NK-92 treated with Interleukin-12 subunit alpha and Interleukin-12 subunit beta, amount 100 ng/mL, for 24 hours (cell line): ENCODE measurements around the gene RBM46.
"Not testable (repeated sequence)": the region's sequence is repeated elsewhere in the genome, so short reads cannot be mapped to it uniquely, and the experiment has no call there.

ENCODE experiments used
- DNase-seq: peaks from one replicate; lab custom pipeline; 2025; lab: John Stamatoyannopoulos, UW

Gene RBM46

GRCh38 chr4:154838155-154838554, 57.1 kb downstream of the RBM46 start:
- no peak for DNase-seq

GRCh38 chr4:154838694-154839093, 57.6 kb downstream of the RBM46 start:
- no peak for DNase-seq

DNA sequence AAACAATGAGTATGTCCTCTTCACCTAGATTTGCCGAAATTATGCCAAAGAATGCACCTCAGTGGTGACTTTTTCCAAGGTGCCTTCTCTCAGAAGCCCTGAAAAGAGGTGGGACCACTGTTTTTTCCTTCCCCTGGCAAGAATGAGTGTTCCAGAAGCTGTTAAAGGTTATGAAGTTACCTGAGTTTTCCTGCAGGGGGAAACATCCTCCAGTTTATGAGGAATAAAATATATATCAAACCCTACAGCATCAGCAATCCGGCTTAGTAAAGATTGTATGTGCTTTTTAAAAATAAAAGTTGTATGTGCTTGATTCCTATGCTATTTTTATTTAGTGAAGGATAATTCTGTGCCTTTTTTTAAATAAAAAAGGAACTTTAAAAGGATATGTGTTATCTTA, 73.3 kb downstream of the RBM46 start:
- DNase-seq: no peak

- DNase-seq: no peak
Observed at GRCh38 chr4:154858166-154858565, 77.1 kb downstream of the RBM46 start.

DNA sequence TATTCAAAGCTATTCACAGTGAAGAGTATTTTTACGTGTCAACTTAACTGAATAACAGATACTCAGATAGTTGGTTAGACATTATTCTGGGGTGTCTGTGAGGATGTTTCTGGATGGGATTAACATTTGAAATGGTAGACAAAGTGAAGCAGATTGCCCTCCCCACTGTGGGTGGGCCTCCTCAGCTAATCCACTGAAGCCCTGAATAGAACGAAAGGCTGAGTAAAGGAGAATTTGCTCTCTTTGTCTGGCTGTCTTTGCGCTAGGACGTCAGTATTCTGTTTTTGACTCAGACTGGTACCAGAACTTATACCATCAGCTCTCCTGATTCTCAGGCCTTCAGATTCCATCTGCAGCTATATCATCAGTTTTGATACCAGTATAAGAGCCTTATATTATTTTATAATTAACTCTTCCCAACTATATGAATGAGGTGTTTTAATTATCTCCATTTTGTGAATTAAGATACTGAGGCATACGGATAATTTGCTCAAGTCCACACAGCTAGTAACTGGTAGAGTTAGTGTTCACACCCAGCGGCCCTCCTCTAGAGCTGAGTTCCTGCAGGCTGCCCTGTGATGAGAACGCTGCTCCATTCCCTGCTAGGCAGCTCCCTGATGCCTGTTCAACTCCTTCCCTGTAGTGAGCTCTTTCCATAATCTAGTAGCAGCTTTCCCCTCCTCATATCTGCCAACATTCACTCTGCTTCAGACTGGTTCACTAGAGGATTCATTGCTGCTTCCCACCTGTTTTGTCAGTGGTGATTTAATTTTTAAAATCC, 87.5 kb downstream of the RBM46 start:
- DNase-seq: no peak

DNA sequence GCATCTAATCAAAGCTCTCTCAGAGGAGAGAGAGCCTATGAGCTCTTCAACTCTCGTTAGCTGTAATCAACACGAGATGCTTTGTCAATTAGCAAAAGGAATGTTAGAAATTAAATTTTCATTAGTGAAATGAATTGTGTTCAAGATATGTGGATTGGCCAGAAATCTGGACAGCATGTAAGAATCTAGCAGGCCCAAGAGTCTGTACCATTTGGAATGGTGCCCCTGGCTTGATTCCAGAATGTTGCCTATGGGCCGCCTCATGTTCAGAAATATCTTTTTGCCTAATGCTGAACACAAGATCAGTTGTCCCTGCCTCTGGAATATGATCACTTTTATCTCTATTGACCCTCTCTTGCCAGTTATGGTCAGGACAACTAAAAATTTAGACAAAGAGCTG, 88.2 kb downstream of the RBM46 start:
- DNase-seq: no peak

DNA sequence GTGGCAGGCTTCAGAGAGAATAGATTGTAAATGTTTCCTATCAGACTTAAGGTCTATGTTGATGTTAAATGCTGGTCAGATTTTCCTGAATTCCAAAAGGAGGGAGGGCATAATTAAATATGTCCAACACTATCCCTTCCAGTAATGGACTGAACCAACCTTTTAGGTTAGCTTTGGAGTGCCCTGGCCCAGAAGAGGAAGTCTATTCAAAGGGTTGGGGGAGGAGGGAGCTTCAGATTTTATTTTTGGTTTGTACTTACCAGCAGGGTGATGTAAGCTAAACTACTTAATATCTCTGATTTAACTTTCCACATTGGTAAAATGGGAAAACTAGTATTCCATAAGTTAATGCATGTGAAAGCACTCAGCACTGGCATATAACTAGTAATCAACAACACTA, 91.1 kb downstream of the RBM46 start:
- no peak for DNase-seq

- not testable (repeated sequence) for DNase-seq
Observed at GRCh38 chr4:154874049-154874448, 93.0 kb downstream of the RBM46 start.

- no peak for DNase-seq
Observed at GRCh38 chr4:154877110-154877760, 96.2 kb downstream of the RBM46 start.
